HEK293 (cell line): Measurements from ENCODE around the gene CSNK1E.

Experiments
- ZBTB21 ChIP-seq: fragments of 450-650 bp; formaldehyde crosslinking; IDR thresholded peaks from 2 replicates; pipeline ENCODE4 v1.5.1; 2017; ENCODE audit warnings: missing biosample characterization, missing genetic modification characterization
- ZBTB8A ChIP-seq: fragments of 450-650 bp; formaldehyde crosslinking; IDR thresholded peaks from 2 replicates; pipeline ENCODE4 v1.5.1; 2016; ENCODE audit warnings: missing biosample characterization, missing genetic modification characterization
- ZNF202 ChIP-seq: fragments of 450-650 bp; formaldehyde crosslinking; IDR thresholded peaks from 2 replicates; pipeline ENCODE4 v1.5.1; 2016; ENCODE audit warnings: missing biosample characterization, missing genetic modification characterization, borderline replicate concordance
- ZNF302 ChIP-seq: fragments of 450-650 bp; formaldehyde crosslinking; IDR thresholded peaks from 2 replicates; pipeline ENCODE4 v1.5.1; 2016; ENCODE audit warnings: missing biosample characterization, missing genetic modification characterization, low read depth
- ZNF341 ChIP-seq: fragments of 450-650 bp; formaldehyde crosslinking; IDR thresholded peaks from 2 replicates; pipeline ENCODE4; 2016; ENCODE audit warnings: low read depth, missing biosample characterization, missing genetic modification characterization
- ZNF37A ChIP-seq: fragments of 450-650 bp; IDR thresholded peaks from 2 replicates; pipeline ENCODE4 v1.5.1; 2018; ENCODE audit warnings: missing biosample characterization, missing genetic modification characterization
- ZNF521 ChIP-seq: fragments of 450-650 bp; formaldehyde crosslinking; IDR thresholded peaks from 2 replicates; pipeline ENCODE4 v1.5.1; 2017; ENCODE audit warnings: missing biosample characterization, mild to moderate bottlenecking, missing genetic modification characterization
- ZNF549 ChIP-seq: fragments of 450-650 bp; IDR thresholded peaks from 2 replicates; pipeline ENCODE4 v1.5.1; 2018; ENCODE audit warnings: missing biosample characterization, missing genetic modification characterization, mild to moderate bottlenecking, inconsistent platforms, moderate library complexity
- ZNF785 ChIP-seq: fragments of 450-650 bp; formaldehyde crosslinking; IDR thresholded peaks from 2 replicates; pipeline ENCODE4 v1.5.1; 2016; ENCODE audit warnings: missing biosample characterization, missing genetic modification characterization
- TF ChIP-seq, protein P1 (sequence below): fragments of 450-650 bp; formaldehyde crosslinking; IDR thresholded peaks from 2 replicates; pipeline ENCODE4 v1.5.1; 2016; ENCODE audit warnings: missing biosample characterization, missing genetic modification characterization
- TF ChIP-seq, protein P2 (sequence below): fragments of 450-650 bp; IDR thresholded peaks from 2 replicates; pipeline ENCODE4 v1.5.1; 2018; ENCODE audit warnings: missing biosample characterization, mild to moderate bottlenecking, missing genetic modification characterization
- TF ChIP-seq, protein P3 (sequence below): fragments of 450-650 bp; formaldehyde crosslinking; IDR thresholded peaks from 2 replicates; pipeline ENCODE4 v1.5.1; 2016; ENCODE audit warnings: missing biosample characterization, missing genetic modification characterization

DNA sequence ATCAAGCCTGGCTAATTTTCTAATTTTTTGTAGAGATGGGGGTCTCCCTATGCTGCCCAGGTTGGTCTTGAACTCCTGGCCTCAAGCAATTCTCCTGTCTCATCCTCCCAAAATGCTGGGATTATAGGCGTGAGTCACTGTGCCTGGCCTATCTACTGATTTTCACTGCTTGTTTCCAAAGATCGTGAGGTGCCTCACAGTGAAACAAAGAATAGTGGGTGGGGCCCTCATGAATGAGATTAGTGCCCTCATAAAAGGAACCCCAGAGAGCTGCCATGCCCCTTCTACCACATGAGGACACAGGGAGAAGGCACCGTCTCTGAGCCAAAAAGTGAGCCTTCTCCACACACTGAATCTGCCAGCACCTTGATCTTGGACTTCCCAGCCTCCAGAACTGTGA, 67.9 kb downstream of the CSNK1E start:
- TF ChIP-seq, protein P1, sequence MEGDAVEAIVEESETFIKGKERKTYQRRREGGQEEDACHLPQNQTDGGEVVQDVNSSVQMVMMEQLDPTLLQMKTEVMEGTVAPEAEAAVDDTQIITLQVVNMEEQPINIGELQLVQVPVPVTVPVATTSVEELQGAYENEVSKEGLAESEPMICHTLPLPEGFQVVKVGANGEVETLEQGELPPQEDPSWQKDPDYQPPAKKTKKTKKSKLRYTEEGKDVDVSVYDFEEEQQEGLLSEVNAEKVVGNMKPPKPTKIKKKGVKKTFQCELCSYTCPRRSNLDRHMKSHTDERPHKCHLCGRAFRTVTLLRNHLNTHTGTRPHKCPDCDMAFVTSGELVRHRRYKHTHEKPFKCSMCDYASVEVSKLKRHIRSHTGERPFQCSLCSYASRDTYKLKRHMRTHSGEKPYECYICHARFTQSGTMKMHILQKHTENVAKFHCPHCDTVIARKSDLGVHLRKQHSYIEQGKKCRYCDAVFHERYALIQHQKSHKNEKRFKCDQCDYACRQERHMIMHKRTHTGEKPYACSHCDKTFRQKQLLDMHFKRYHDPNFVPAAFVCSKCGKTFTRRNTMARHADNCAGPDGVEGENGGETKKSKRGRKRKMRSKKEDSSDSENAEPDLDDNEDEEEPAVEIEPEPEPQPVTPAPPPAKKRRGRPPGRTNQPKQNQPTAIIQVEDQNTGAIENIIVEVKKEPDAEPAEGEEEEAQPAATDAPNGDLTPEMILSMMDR (tag by site-specific recombination) = no peak
- TF ChIP-seq ZNF549 (tag by site-specific recombination) = no peak
- TF ChIP-seq ZNF341 = no peak
- no peak for TF ChIP-seq ZNF202 (tag by site-specific recombination)
- TF ChIP-seq ZNF521 (tag by site-specific recombination) = no peak
- TF ChIP-seq ZBTB21 = no peak
- no peak for TF ChIP-seq ZNF302
- TF ChIP-seq ZNF785 (tag by site-specific recombination) = no peak
- TF ChIP-seq, protein P2, sequence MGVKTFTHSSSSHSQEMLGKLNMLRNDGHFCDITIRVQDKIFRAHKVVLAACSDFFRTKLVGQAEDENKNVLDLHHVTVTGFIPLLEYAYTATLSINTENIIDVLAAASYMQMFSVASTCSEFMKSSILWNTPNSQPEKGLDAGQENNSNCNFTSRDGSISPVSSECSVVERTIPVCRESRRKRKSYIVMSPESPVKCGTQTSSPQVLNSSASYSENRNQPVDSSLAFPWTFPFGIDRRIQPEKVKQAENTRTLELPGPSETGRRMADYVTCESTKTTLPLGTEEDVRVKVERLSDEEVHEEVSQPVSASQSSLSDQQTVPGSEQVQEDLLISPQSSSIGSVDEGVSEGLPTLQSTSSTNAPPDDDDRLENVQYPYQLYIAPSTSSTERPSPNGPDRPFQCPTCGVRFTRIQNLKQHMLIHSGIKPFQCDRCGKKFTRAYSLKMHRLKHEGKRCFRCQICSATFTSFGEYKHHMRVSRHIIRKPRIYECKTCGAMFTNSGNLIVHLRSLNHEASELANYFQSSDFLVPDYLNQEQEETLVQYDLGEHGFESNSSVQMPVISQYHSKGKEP (tag by site-specific recombination) = no peak
- no peak for TF ChIP-seq ZBTB8A (tag by site-specific recombination)
- no peak for TF ChIP-seq ZNF37A (tag by site-specific recombination)
- TF ChIP-seq, protein P3, sequence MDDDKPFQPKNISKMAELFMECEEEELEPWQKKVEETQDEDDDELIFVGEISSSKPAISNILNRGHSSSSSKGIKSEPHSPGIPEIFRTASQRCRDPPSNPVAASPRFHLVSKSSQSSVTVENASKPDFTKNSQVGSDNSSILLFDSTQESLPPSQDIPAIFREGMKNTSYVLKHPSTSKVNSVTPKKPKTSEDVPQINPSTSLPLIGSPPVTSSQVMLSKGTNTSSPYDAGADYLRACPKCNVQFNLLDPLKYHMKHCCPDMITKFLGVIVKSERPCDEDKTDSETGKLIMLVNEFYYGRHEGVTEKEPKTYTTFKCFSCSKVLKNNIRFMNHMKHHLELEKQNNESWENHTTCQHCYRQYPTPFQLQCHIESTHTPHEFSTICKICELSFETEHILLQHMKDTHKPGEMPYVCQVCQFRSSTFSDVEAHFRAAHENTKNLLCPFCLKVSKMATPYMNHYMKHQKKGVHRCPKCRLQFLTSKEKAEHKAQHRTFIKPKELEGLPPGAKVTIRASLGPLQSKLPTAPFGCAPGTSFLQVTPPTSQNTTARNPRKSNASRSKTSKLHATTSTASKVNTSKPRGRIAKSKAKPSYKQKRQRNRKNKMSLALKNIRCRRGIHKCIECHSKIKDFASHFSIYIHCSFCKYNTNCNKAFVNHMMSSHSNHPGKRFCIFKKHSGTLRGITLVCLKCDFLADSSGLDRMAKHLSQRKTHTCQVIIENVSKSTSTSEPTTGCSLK = no peak
